UCSD-AML1 (cell line): ENCODE data around the gene ACOT11.
"Not testable (repeated sequence)": the region's sequence is repeated elsewhere in the genome, so short reads cannot be mapped to it uniquely, and the experiment has no call there.

ENCODE experiments used
- DNase-seq: peaks from one replicate; lab custom pipeline; 2025; ENCODE audit not compliant: unreplicated experiment; lab: John Stamatoyannopoulos, UW

The ACOT11 gene

GRCh38 chr1:54536656-54537055, 11.4 kb upstream of the ACOT11 start:
- DNase-seq = not testable (repeated sequence)

GRCh38 chr1:54537611-54538010, 10.4 kb upstream of the ACOT11 start:
- no peak for DNase-seq

GRCh38 chr1:54538538-54538937, 9.5 kb upstream of the ACOT11 start:
- no peak for DNase-seq

- no peak for DNase-seq
Observed at GRCh38 chr1:54540582-54541295, 7.3 kb upstream of the ACOT11 start.

GRCh38 chr1:54542120-54542961, 5.7 kb upstream of the ACOT11 start:
- peak; percentile 88 for DNase-seq

- DNase-seq = no peak
Observed at GRCh38 chr1:54542962-54543539, 5.0 kb upstream of the ACOT11 start.

GRCh38 chr1:54543729-54544496, 4.1 kb upstream of the ACOT11 start:
- no peak for DNase-seq

- DNase-seq = no peak
Observed at GRCh38 chr1:54545916-54546635, 2.0 kb upstream of the ACOT11 start.

- DNase-seq = peak; percentile 66
Observed at GRCh38 chr1:54546651-54547401, 1.2 kb upstream of the ACOT11 start.

- DNase-seq = no peak
Observed at GRCh38 chr1:54548389-54549044, 489 bp downstream of the ACOT11 start.

GRCh38 chr1:54549181-54549924, 1.3 kb downstream of the ACOT11 start:
- DNase-seq = no peak

GRCh38 chr1:54551891-54552290, 3.9 kb downstream of the ACOT11 start:
- no peak for DNase-seq

GRCh38 chr1:54553602-54554313, 5.7 kb downstream of the ACOT11 start:
- no peak for DNase-seq

- no peak for DNase-seq
Observed at GRCh38 chr1:54556110-54556509, 8.1 kb downstream of the ACOT11 start.

GRCh38 chr1:54557671-54558355, 9.8 kb downstream of the ACOT11 start:
- no peak for DNase-seq

GRCh38 chr1:54558434-54559030, 10.5 kb downstream of the ACOT11 start:
- no peak for DNase-seq

- no peak for DNase-seq
Observed at GRCh38 chr1:54559111-54559548, 11.1 kb downstream of the ACOT11 start.
